Chondrocyte (in vitro differentiated cells): ENCODE data around the gene PHYKPL. TPM values are rescaled to one million over a fixed set of nuclear protein-coding genes. Genes with fewer than 3 reads are reported as not detected.

Experiments
- DNase-seq: peaks from one replicate; pipeline ENCODE4 v3.0.0; 2021; ENCODE audit warnings: mixed read lengths, low spot score
- H3K27ac Mint-ChIP-seq: one replicate; pipeline ENCODE4 v1.8.0; 2021; ENCODE audit warnings: mild to moderate bottlenecking, moderate library complexity, mixed read lengths; ENCODE audit not compliant: unreplicated experiment
- H3K27me3 Mint-ChIP-seq: 2 replicates; pipeline ENCODE4 v1.8.0; 2021; ENCODE audit warnings: low read depth, mixed read lengths
- H3K36me3 Mint-ChIP-seq: 2 replicates; pipeline ENCODE4 v1.8.0; 2021; ENCODE audit warnings: low read depth, mixed read lengths
- H3K4me1 Mint-ChIP-seq: 2 replicates; pipeline ENCODE4 v1.8.0; 2021; ENCODE audit warnings: low read depth, mild to moderate bottlenecking, mixed read lengths
- H3K4me3 Mint-ChIP-seq: one replicate; pipeline ENCODE4 v1.8.0; 2021; ENCODE audit warnings: mild to moderate bottlenecking, moderate library complexity, mixed read lengths; ENCODE audit not compliant: unreplicated experiment
- H3K9me3 Mint-ChIP-seq: 2 replicates; pipeline ENCODE4 v1.8.0; 2021; ENCODE audit warnings: low read depth, mixed read lengths
- total RNA-seq: library from RNA; stranded (reverse); gene quantifications from 3 replicates; pipeline ENCODE4 v1.2.1, GENCODE V29; 2021
- TF ChIP-seq, protein P1 (sequence below): fragments of 200-600 bp; sonication (generic); IDR thresholded peaks from 2 replicates; pipeline ENCODE4 v1.5.0; 2021; ENCODE audit warnings: antibody characterized with exemption, mild to moderate bottlenecking, moderate library complexity

PHYKPL gene
- total RNA-seq, 1 donor from 2014 or later = 43.8 TPM

DNA sequence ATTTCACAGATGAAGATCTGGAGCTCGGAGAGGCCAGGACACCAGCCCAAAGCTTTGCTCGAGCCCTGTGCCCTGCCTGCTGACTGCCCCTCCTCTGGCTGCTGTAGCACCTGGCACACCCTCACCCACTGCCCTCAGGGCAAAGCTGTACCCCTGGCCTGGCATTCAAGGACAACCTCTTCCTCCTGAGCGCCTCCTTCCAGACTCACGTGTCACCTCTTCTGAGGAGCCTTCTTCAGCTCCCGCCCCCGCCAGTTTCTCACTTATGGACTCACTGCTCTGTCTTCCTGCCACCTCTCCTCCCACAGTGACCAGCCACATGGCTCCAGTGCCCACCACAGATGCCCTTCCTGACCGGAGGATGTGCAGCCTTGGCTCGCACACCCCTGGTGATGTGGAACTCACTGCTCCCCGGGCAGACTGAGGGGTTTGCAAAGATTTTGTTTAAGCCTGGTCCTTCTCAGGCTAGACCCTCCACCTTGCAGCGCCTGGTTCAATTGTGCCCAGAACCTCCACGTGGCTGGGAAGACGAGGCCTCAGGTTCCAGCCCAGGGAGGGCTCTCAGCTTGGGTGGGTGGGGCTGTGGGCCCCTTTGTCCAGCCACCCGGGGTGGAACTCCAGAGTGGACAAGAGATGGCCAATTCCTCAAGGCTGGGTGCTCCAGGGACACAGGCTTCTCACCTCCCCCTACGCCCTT, 46.6 kb upstream of the PHYKPL start:
- peaks cover 4% of the 10 kb centered on the region for H3K4me1 Mint-ChIP-seq
- H3K9me3 Mint-ChIP-seq = peaks cover 16% of the 10 kb centered on the region
- peaks cover 19% of the 10 kb centered on the region for H3K27me3 Mint-ChIP-seq
- TF ChIP-seq, protein P1, sequence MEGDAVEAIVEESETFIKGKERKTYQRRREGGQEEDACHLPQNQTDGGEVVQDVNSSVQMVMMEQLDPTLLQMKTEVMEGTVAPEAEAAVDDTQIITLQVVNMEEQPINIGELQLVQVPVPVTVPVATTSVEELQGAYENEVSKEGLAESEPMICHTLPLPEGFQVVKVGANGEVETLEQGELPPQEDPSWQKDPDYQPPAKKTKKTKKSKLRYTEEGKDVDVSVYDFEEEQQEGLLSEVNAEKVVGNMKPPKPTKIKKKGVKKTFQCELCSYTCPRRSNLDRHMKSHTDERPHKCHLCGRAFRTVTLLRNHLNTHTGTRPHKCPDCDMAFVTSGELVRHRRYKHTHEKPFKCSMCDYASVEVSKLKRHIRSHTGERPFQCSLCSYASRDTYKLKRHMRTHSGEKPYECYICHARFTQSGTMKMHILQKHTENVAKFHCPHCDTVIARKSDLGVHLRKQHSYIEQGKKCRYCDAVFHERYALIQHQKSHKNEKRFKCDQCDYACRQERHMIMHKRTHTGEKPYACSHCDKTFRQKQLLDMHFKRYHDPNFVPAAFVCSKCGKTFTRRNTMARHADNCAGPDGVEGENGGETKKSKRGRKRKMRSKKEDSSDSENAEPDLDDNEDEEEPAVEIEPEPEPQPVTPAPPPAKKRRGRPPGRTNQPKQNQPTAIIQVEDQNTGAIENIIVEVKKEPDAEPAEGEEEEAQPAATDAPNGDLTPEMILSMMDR = no peak
- H3K36me3 Mint-ChIP-seq = peaks cover 4% of the 10 kb centered on the region
- no peak overlapping the region for H3K27ac Mint-ChIP-seq
- no peak overlapping the region for H3K4me3 Mint-ChIP-seq
- peak; percentile 76 for DNase-seq

- Mint-ChIP-seq H3K9me3 (peaks cover 9% of the 10 kb centered on the region), H3K27me3 (peaks cover 19% of the 10 kb centered on the region), H3K27ac (no peak overlapping the region), H3K4me3 (no peak overlapping the region), H3K4me1 (peaks cover 4% of the 10 kb centered on the region), H3K36me3 (peaks cover 2% of the 10 kb centered on the region)
- DNase-seq = peak; percentile 77
- TF ChIP-seq, protein P1 = no peak
Observed at GRCh38 chr5:178278358-178279023, 45.9 kb upstream of the PHYKPL start.

- peak; percentile 56 for DNase-seq
- H3K27me3 Mint-ChIP-seq = peaks cover 19% of the 10 kb centered on the region
Observed at GRCh38 chr5:178277866-178278265, 45.3 kb upstream of the PHYKPL start.

GRCh38 chr5:178277346-178277745, 44.7 kb upstream of the PHYKPL start:
- H3K4me1 Mint-ChIP-seq = peaks cover 4% of the 10 kb centered on the region

More at GRCh38 chr5:178277866-178278265, 45.3 kb upstream of the PHYKPL start:
- TF ChIP-seq, protein P1 = no peak
- Mint-ChIP-seq H3K9me3 (peaks cover 6% of the 10 kb centered on the region), H3K4me1 (peaks cover 4% of the 10 kb centered on the region), H3K27ac (no peak overlapping the region), H3K4me3 (no peak overlapping the region), H3K36me3 (peaks cover 2% of the 10 kb centered on the region)

More at GRCh38 chr5:178277346-178277745, 44.7 kb upstream of the PHYKPL start:
- peaks cover 6% of the 10 kb centered on the region for H3K9me3 Mint-ChIP-seq
- peak; percentile 38 for DNase-seq
- H3K36me3 Mint-ChIP-seq = peaks cover 2% of the 10 kb centered on the region
- TF ChIP-seq, protein P1 = no peak
- no peak overlapping the region for H3K27ac Mint-ChIP-seq
- H3K27me3 Mint-ChIP-seq = peaks cover 19% of the 10 kb centered on the region
- no peak overlapping the region for H3K4me3 Mint-ChIP-seq
